Measurements from ENCODE around the gene AIG1. TPM values are rescaled to one million over a fixed set of nuclear protein-coding genes. Genes with fewer than 3 reads are reported as not detected.
"Not testable (repeated sequence)": the region's sequence is repeated elsewhere in the genome, so short reads cannot be mapped to it uniquely, and the experiment has no call there.

AIG1 gene
- total RNA-seq, 8 experiments from 2014 or later, result 21.8 to 73.5 (median 29.5) TPM

DNA sequence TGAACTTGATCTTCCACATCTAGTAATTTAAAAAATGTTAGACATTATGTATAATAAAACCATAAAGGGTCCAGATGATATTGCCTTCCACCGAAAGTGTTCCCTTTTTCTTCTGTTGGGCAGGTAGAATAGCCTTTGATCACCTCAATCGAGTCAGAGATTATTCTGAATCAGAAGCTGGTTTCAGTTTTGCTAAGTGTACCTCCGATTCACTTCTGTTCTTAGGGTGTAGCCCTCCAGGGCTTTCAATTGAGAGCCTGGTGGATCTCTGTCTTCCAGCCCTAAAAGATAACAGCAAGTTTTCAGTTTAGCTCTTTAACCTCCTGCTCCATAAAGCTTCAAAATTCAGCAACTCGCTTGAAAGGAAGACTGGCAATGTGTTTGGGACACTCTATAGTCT, 21.1 kb upstream of the AIG1 start:
- ATAC-seq (replicated peaks in 6 of 8), result no peak
- in situ Hi-C loops (cut with MboI; ENCODE audit: low pct_unique_long_range_greater_than_20kb in 2 of 9, low sequenced_read_pairs in 9 of 9, unreplicated experiment in 9 of 9), result loop anchor here in 2 of 9 experiments (25.0 kb wide), 1 partner anchor 352 kb away; no protein-coding TSS in a partner anchor

DNA sequence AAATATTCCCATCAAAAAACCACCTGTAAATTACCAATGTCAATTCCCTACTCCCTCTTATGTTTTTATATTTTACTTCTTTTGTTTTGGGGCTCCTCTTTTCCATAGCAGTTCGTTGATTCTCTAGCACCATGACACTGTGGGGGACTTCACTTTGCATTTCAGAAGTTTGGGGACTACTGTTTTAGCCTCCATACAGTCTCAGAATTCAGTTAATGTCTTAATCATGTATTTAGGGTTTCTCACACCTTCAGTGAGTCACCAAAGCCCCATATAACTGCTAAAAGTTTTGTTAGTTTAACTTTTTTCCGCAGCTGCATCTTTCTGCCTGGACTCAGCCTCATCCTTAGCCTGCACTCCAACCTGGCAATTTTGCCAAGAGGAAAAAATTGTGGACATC, 20.7 kb upstream of the AIG1 start:
- 40 to 85% (median 67%) methylated on average over 1 to 2 of the region's 2 CpGs; no CpG with 5 or more reads in 1 of the 10 experiments for WGBS, 10 experiments
- Histone ChIP-seq H3K27ac (no peak overlapping the region), H3K4me1 (replicated peaks in 1 of 2) (no peaks in the 10 kb centered on the region), H3K4me3 (no peak overlapping the region)
- ATAC-seq (replicated peaks in 6 of 8), result no peak
- in situ Hi-C loops (cut with MboI; ENCODE audit: low pct_unique_long_range_greater_than_20kb in 2 of 9, low sequenced_read_pairs in 9 of 9, unreplicated experiment in 9 of 9), result loop anchor here in 2 of 9 experiments (25.0 kb wide), 1 partner anchor 353 kb away; no protein-coding TSS in a partner anchor

More for the DNA sequence above, 21.1 kb upstream of the AIG1 start:
- WGBS, 10 experiments, result 45 to 81% (median 78%) methylated on average over 1 to 4 of the region's 4 CpGs
- Histone ChIP-seq H3K4me3 (no peak overlapping the region), H3K27ac (no peak overlapping the region), H3K4me1 (replicated peaks in 1 of 2) (no peaks in the 10 kb centered on the region)

DNA sequence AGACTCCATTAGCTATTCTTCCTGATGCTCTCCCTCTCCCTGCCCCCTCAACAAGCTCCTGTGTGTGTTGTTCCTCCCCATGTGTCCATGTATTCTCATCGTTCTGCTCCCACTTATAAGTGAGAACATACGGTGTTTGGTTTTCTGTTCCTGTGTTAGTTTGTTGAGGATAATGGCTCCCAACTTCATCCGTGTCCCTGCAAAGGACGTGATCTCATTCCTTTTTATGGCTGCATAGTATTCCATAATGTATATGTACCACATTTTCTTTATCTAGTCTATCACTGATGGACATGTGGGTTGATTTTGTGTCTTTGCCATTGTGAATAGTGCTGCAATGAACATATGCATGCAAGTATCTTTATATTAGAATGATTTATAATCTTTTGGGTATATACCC, 16.3 kb upstream of the AIG1 start:
- H3K4me3 ChIP-seq; H3K27ac ChIP-seq; ATAC-seq (replicated peaks in 6 of 8); H3K4me1 ChIP-seq (replicated peaks in 1 of 2): not testable (repeated sequence)
- in situ Hi-C loops (cut with MboI; ENCODE audit: low pct_unique_long_range_greater_than_20kb in 2 of 9, low sequenced_read_pairs in 9 of 9, unreplicated experiment in 9 of 9), result loop anchor here in 2 of 9 experiments (25.0 kb wide), 1 partner anchor 357 kb away; no protein-coding TSS in a partner anchor
- WGBS, 10 experiments, result 69 to 95% (median 87%) methylated on average over 2 to 4 of the region's 4 CpGs; no CpG with 5 or more reads in 3 of the 10 experiments

DNA sequence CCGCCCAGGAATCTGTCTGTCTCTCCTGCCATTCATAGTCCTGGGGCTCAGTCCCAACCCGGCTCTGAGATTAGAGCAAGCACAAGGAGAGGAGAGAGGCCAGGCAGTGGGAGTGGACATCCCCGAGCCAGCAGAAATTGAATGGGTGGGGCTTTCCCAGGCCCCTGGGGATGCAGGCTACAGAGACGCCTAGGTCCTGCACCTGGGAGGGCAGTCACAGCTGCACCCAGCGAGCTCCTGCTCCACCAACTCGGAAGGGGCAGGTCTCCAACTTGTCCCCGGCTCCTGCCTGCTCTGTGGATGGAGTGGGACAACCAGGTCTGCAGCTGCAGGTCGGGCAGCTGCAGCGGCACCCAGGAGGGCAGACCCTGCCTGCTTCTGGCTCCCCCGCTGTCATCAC, 11.1 kb upstream of the AIG1 start:
- Histone ChIP-seq H3K4me1 (replicated peaks in 1 of 2) (no peaks in the 10 kb centered on the region), H3K4me3 (no peak overlapping the region), H3K27ac (no peak overlapping the region)
- WGBS, 10 experiments, result 80 to 100% (median 90%) methylated on average over 1 to 6 of the region's 10 CpGs; no CpG with 5 or more reads in 5 of the 10 experiments
- in situ Hi-C loops (cut with MboI; ENCODE audit: low pct_unique_long_range_greater_than_20kb in 2 of 9, low sequenced_read_pairs in 9 of 9, unreplicated experiment in 9 of 9), result loop anchor here in 2 of 9 experiments (25.0 kb wide), 1 partner anchor 362 kb away; no protein-coding TSS in a partner anchor
- no peak for ATAC-seq (replicated peaks in 6 of 8)

DNA sequence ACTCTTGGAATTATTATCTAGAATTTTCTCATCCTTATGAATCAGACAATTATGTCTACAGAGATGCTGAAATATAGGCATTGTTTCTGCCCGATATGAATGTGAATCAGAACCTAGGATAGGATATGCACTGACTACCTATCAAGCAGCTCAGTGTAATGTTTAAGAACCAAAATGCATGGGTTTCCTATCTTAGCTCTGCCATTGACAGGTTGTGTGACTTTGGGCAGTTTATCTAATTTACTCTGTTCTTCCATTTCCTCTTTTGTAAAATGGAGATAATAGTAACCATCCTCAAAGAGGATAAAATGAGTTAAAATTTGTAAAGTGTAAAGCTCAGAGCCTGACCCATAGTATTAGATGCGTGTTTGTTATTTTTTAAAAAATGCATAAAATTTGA, 10.2 kb upstream of the AIG1 start:
- ATAC-seq (replicated peaks in 6 of 8), result no peak
- in situ Hi-C loops (cut with MboI; ENCODE audit: low pct_unique_long_range_greater_than_20kb in 2 of 9, low sequenced_read_pairs in 9 of 9, unreplicated experiment in 9 of 9), result no loop called here
- 0 to 100% (median 91%) methylated on average over 1 to 2 of the region's 2 CpGs for whole genome bisulfite sequencing, 10 experiments

DNA sequence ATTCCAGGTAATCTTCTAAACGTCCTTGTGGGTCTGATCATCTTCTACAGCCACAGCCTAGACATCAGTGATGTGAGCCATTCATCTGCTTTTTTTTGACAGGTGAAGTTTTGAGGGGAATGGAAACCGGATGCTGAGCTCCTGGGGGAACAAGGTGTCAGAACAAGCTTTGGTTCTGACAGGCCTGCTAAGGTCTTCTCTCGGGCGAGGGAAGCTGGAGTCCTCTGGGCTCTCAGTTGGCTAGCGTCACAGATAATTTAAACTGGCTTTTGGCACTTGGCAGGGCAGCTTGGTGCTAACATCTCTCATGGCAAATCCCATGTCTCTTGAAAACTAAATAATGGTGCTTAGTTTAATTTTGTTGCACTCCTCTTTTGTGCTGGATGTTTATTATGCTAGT, 8.4 kb upstream of the AIG1 start:
- no peak for ATAC-seq (replicated peaks in 6 of 8)
- in situ Hi-C loops (cut with MboI; ENCODE audit: low pct_unique_long_range_greater_than_20kb in 2 of 9, low sequenced_read_pairs in 9 of 9, unreplicated experiment in 9 of 9), result no loop called here
- 17 to 67% (median 62%) methylated on average over 1 to 5 of the region's 5 CpGs; no CpG with 5 or more reads in 4 of the 10 experiments for WGBS, 10 experiments
- no peak overlapping the region for H3K27ac ChIP-seq
- no peaks in the 10 kb centered on the region for H3K4me1 ChIP-seq (replicated peaks in 1 of 2)
- no peak overlapping the region for H3K4me3 ChIP-seq

More for the DNA sequence above, 10.2 kb upstream of the AIG1 start:
- no peak overlapping the region for H3K4me3 ChIP-seq
- H3K27ac ChIP-seq, result no peak overlapping the region
- H3K4me1 ChIP-seq (replicated peaks in 1 of 2), result no peaks in the 10 kb centered on the region

DNA sequence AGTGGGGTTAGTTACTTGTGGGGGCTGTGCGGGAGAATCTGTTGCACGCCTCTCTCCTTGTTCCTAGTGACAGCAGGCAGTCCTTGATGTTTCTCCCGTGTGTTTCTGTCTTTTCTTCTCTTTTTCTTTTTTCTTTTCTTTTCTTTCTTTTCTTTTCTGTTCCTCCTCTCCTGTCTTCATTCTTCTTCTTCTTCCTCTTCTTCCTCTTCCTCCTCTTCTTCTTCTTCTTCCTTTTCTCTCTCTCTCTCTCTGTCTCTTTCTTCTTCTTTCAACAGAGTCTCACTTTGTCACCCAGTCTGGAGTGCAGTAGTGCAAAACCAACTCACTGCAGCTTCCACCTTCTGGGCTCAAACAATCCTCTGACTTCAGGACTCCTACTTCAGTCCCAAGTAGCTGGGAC, 6.8 kb upstream of the AIG1 start:
- WGBS, 10 experiments, result 20 to 100% (median 91%) methylated on average over 1 to 3 of the region's 3 CpGs; no CpG with 5 or more reads in 2 of the 10 experiments
- no peak for ATAC-seq (replicated peaks in 6 of 8)
- in situ Hi-C loops (cut with MboI; ENCODE audit: low pct_unique_long_range_greater_than_20kb in 2 of 9, low sequenced_read_pairs in 9 of 9, unreplicated experiment in 9 of 9), result no loop called here
- Histone ChIP-seq H3K4me1 (replicated peaks in 1 of 2) (peaks cover 0 to 1% of the 10 kb centered on the region in 2 donors), H3K4me3 (no peak overlapping the region), H3K27ac (no peak overlapping the region)

DNA sequence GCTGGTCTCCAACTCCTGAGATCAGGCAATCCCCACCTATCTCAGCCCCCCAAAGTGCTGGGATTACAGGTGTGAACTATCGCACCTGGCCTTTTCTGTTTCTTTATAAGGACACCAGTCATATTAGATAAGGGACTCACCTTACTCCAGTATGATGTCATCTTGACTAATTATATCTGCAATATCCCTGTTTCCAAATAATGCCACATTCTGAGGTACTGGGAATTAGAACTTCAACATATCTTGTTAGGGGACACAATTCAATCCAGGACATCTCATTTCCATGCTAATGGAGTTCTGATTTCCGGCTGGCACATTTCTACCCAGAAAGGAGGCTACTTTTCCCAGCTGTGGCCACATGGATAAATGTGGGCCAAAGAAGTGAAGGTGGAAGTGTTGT, 6.4 kb upstream of the AIG1 start:
- ATAC-seq (replicated peaks in 6 of 8), result no peak
- WGBS, 10 experiments, result 43 to 100% (median 80%) methylated on average over 1 to 2 of the region's 2 CpGs; no CpG with 5 or more reads in 3 of the 10 experiments
- Histone ChIP-seq H3K4me3 (no peak overlapping the region), H3K4me1 (replicated peaks in 1 of 2) (peaks cover under 1 to 5% of the 10 kb centered on the region in 2 donors), H3K27ac (no peak overlapping the region)
- in situ Hi-C loops (cut with MboI; ENCODE audit: low pct_unique_long_range_greater_than_20kb in 2 of 9, low sequenced_read_pairs in 9 of 9, unreplicated experiment in 9 of 9), result no loop called here

DNA sequence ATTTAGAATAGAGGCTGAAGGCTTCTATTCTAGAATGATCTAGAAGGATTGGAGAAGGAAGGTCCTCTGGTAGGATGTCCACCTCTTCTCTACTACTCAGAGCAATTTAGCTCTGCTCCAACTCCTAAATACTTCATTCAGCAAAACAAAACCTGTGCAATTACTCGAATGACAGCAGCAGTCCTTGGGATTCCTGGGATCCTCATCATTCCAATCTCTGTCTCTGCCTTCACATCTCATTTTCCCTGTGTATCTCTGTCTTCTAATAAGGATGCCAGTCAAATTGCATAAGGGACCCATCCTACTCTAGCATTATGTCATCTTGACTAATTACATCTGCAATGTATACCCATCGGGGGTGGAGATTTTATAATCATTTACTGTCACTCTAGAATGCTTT, 5.5 kb upstream of the AIG1 start:
- in situ Hi-C loops (cut with MboI; ENCODE audit: low pct_unique_long_range_greater_than_20kb in 2 of 9, low sequenced_read_pairs in 9 of 9, unreplicated experiment in 9 of 9), result no loop called here
- ATAC-seq (replicated peaks in 6 of 8), result no peak
- 64 to 93% (median 78%) methylated on average over 1 to 2 of the region's 2 CpGs; no CpG with 5 or more reads in 4 of the 10 experiments for WGBS, 10 experiments
- H3K4me3 ChIP-seq, result no peak overlapping the region
- peaks cover 5 to 8% of the 10 kb centered on the region in 2 donors for H3K4me1 ChIP-seq (replicated peaks in 1 of 2)
- H3K27ac ChIP-seq, result no peak overlapping the region

DNA sequence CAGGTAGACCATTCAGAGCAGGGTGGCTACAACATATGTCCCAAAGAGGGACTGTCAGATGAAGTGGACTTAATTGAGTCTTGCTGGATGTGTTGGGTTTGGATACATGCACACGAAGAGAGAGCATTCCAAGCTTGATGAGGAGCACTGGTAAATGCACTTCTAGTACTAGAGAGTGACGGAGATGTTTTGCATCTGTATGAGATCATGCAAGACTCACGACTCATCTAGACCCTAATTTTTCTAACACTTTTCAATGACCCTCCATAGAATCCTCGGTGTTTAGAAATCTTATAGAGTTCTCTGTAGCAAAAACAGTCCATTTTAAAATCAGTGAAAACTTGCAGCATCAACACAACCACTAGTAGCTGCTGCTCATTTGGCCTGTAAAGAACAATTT, 4.8 kb upstream of the AIG1 start:
- Histone ChIP-seq H3K27ac (no peak overlapping the region), H3K4me3 (no peak overlapping the region), H3K4me1 (replicated peaks in 1 of 2) (peaks cover 5 to 9% of the 10 kb centered on the region in 2 donors)
- no peak for ATAC-seq (replicated peaks in 6 of 8)
- WGBS, 10 experiments, result 35 to 100% (median 77%) methylated on average over 1 to 4 of the region's 4 CpGs
- in situ Hi-C loops (cut with MboI; ENCODE audit: low pct_unique_long_range_greater_than_20kb in 2 of 9, low sequenced_read_pairs in 9 of 9, unreplicated experiment in 9 of 9), result no loop called here

DNA sequence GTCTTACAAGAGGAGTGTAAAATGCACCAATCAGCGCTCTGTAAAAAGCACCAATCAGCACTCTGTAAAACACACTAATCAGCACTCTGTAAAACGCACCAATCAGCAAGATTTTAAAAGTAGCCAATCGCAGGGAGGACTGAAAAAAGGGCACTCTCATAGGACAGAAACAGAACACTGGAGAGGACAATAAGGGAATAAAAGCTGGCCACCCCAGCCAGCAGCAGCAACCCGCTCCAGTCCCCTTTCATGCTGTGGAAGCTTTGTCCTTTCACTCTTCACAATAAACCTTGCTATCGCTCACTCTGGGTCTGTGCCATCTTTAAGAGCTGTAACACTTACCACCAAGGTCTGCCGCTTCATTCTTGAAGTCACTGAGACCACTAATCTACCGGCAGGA, 1.7 kb upstream of the AIG1 start:
- H3K4me1 ChIP-seq (replicated peaks in 1 of 2), result peaks cover 17 to 22% of the 10 kb centered on the region in 2 donors
- peak overlapping the region in 1 of 2 donors; percentile 93 for H3K27ac ChIP-seq
- ATAC-seq (replicated peaks in 6 of 8), result peak in 1 of 8 experiments; percentile 21
- in situ Hi-C loops (cut with MboI; ENCODE audit: low pct_unique_long_range_greater_than_20kb in 2 of 9, low sequenced_read_pairs in 9 of 9, unreplicated experiment in 9 of 9), result no loop called here
- WGBS, 10 experiments, result 73 to 100% (median 92%) methylated on average over 1 to 7 of the region's 7 CpGs; no CpG with 5 or more reads in 1 of the 10 experiments
- peak overlapping the region in 4 of 5 donors; percentile 58 to 99 (median 91) for H3K4me3 ChIP-seq

DNA sequence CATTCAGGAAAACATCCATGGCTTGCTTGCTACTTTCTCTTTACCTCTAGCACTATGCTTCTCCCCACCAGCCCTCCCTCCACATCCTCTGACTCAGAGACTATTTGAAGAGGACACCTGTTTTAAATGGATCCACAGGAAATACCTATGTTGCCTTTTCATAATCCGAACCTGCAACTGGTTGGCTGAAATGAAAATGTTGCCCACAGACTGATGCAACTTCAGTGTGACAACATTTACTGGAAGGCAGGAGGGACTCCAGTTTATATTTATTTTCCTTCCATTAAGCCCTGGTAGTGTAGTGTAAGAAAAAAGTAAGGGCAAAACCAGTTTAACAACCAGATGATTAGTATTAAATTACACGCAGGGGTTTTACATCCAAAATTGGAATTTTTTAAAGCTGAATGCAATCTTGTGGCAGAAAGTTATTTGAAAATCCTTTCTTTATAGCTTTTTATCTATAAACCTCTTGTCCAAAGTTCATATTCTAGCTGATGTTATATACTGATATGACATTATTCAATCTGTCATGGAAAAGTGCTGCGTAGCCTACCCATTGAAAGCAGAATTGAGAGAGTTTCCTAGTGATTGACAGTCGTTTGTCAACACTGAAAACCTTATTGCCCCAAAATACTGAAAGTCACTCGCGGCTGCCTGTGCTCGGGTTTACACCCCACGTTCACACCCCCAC, 881 bp upstream of the AIG1 start:
- in situ Hi-C loops (cut with MboI; ENCODE audit: low pct_unique_long_range_greater_than_20kb in 2 of 9, low sequenced_read_pairs in 9 of 9, unreplicated experiment in 9 of 9), result no loop called here
- Histone ChIP-seq H3K4me1 (replicated peaks in 1 of 2) (peaks cover 17 to 22% of the 10 kb centered on the region in 2 donors), H3K27ac (peak overlapping the region; percentile 71 to 93), H3K4me3 (peak overlapping the region; percentile 58 to 99 (median 91))
- 0 to 36% (median 14%) methylated on average over 1 to 8 of the region's 8 CpGs for WGBS, 10 experiments
- ATAC-seq (replicated peaks in 6 of 8), result peak in 1 of 8 experiments; percentile 4

DNA sequence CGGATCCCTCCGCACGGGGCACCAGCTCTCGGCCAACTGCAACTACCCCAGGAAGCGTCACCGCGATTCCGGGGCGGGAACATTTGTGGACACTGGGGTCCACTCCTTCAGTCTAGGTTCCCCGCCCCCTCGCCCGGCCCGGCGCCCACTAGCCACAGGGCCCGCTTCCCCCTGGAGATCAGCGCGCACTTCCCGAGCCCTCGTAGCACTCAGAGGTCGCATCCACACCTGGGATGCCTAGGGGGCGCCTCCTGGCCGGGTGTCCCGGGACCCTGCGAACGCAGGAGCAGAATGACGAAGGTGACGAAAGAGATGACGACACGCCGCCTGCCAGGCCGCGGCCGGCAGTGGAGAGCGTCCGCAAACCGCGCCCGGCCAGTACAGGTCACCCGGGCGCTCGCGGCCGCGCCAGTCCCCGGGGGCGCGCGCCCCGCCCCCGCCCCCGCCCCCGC, 309 bp upstream of the AIG1 start:
- in situ Hi-C loops (cut with MboI; ENCODE audit: low pct_unique_long_range_greater_than_20kb in 2 of 9, low sequenced_read_pairs in 9 of 9, unreplicated experiment in 9 of 9), result no loop called here
- peak overlapping the region; percentile 58 to 99 (median 91) for H3K4me3 ChIP-seq
- H3K4me1 ChIP-seq (replicated peaks in 1 of 2), result peaks cover 17 to 22% of the 10 kb centered on the region in 2 donors
- H3K27ac ChIP-seq, result peak overlapping the region; percentile 71 to 93
- 0% methylated on average over 1 of the region's 52 CpGs; no CpG with 5 or more reads in 9 of the 10 experiments for WGBS, 10 experiments
- peak; percentile 85 to 96 (median 93) for ATAC-seq (replicated peaks in 6 of 8)

Data from motor neuron (in vitro differentiated cells).